SK-N-SH treated with all-trans-retinoic acid at 6 μM for 48 hours (cell line): Measurements from ENCODE around the gene KRTAP10-2.

ENCODE experiments used
- ATAC-seq: fragments of 200-7000 bp; cut with Tn5 transposase; 3 replicates; pipeline ENCODE4 v1.9.1; 2020; ENCODE audit warnings: mild to moderate bottlenecking, moderate library complexity
- ARNTL ChIP-seq: fragments of 450-650 bp; formaldehyde crosslinking; IDR thresholded peaks from 2 replicates; pipeline ENCODE4 v1.5.0; 2020; ENCODE audit warnings: low read depth, mild to moderate bottlenecking, moderate library complexity, borderline replicate concordance
- BACH2 ChIP-seq: fragments of 250-450 bp; sonication (Bioruptor Pico); IDR thresholded peaks from 2 replicates; pipeline ENCODE4 v1.9.0; 2021; ENCODE audit warnings: mild to moderate bottlenecking, borderline replicate concordance
- CREB5 ChIP-seq: fragments of 250-450 bp; sonication (Bioruptor Pico); IDR thresholded peaks from 2 replicates; pipeline ENCODE4 v1.5.1; 2020; ENCODE audit warnings: low read depth, mild to moderate bottlenecking, moderate library complexity
- CSDC2 ChIP-seq: fragments of 250-450 bp; sonication (Bioruptor Pico); IDR thresholded peaks from 2 replicates; pipeline ENCODE4 v1.5.0; 2020; ENCODE audit warnings: mild to moderate bottlenecking, moderate library complexity
- CSRNP3 ChIP-seq: fragments of 250-450 bp; sonication (Bioruptor Pico); IDR thresholded peaks from 2 replicates; pipeline ENCODE4 v1.5.1; 2021; ENCODE audit warnings: mild to moderate bottlenecking, moderate library complexity
- ESRRG ChIP-seq: fragments of 250-450 bp; sonication (Bioruptor Pico); IDR thresholded peaks from 2 replicates; pipeline ENCODE4 v1.6.1; 2021; ENCODE audit warnings: mild to moderate bottlenecking
- GLIS3 ChIP-seq: fragments of 250-450 bp; sonication (Bioruptor Pico); IDR thresholded peaks from 2 replicates; pipeline ENCODE4 v1.5.0; 2020; ENCODE audit warnings: mild to moderate bottlenecking, moderate library complexity
- ISL1 ChIP-seq: fragments of 250-450 bp; sonication (Bioruptor Pico); IDR thresholded peaks from 2 replicates; pipeline ENCODE4 v2.1.2; 2022; ENCODE audit warnings: mild to moderate bottlenecking, moderate library complexity
- OSR1 ChIP-seq: fragments of 250-450 bp; sonication (Bioruptor Pico); IDR thresholded peaks from 2 replicates; pipeline ENCODE4 v1.8.0; 2022; ENCODE audit warnings: moderate library complexity, mild to moderate bottlenecking, inconsistent platforms
- PATZ1 ChIP-seq: fragments of 250-450 bp; sonication (Bioruptor Pico); IDR thresholded peaks from 2 replicates; pipeline ENCODE4 v1.8.0; 2020; ENCODE audit warnings: mild to moderate bottlenecking, moderate library complexity, borderline replicate concordance
- PPARA ChIP-seq: fragments of 250-450 bp; sonication (Bioruptor Pico); IDR thresholded peaks from 2 replicates; pipeline ENCODE4 v1.5.0; 2020; ENCODE audit warnings: mild to moderate bottlenecking, borderline replicate concordance
- RARB ChIP-seq: fragments of 250-450 bp; sonication (Bioruptor Pico); IDR thresholded peaks from 2 replicates; pipeline ENCODE4 v1.8.0; 2021; ENCODE audit warnings: mild to moderate bottlenecking, moderate library complexity
- SNAI2 ChIP-seq: fragments of 250-450 bp; sonication (Bioruptor Pico); IDR thresholded peaks from 2 replicates; pipeline ENCODE4 v1.5.0; 2020; ENCODE audit warnings: mild to moderate bottlenecking, moderate library complexity
- TCF4 ChIP-seq: fragments of 250-450 bp; sonication (Bioruptor Pico); IDR thresholded peaks from 2 replicates; pipeline ENCODE4 v1.8.0; 2021; ENCODE audit warnings: mild to moderate bottlenecking, moderate library complexity, borderline replicate concordance
- TOX ChIP-seq: fragments of 250-450 bp; sonication (Bioruptor Pico); IDR thresholded peaks from 2 replicates; pipeline ENCODE4 v1.8.0; 2021; ENCODE audit warnings: mild to moderate bottlenecking, moderate library complexity, borderline replicate concordance
- TSHZ2 ChIP-seq: fragments of 250-450 bp; sonication (Bioruptor Pico); IDR thresholded peaks from 2 replicates; pipeline ENCODE4 v1.5.0; 2020; ENCODE audit warnings: mild to moderate bottlenecking, moderate library complexity
- ZC3H10 ChIP-seq: fragments of 250-450 bp; sonication (Bioruptor Pico); IDR thresholded peaks from 2 replicates; pipeline ENCODE4 v1.5.1; 2021; ENCODE audit warnings: mild to moderate bottlenecking, moderate library complexity
- ZFP3 ChIP-seq: fragments of 250-450 bp; sonication (Bioruptor Pico); IDR thresholded peaks from 2 replicates; pipeline ENCODE4 v1.5.0; 2020; ENCODE audit warnings: mild to moderate bottlenecking, moderate library complexity
- ZFP30 ChIP-seq: fragments of 450-650 bp; formaldehyde crosslinking; IDR thresholded peaks from 2 replicates; pipeline ENCODE4 v1.5.0; 2022; ENCODE audit warnings: mild to moderate bottlenecking, moderate library complexity
- ZNF565 ChIP-seq: fragments of 450-650 bp; formaldehyde crosslinking; conservative IDR thresholded peaks from 2 replicates; pipeline ENCODE4 v1.5.0; 2020; ENCODE audit warnings: low read depth, mild to moderate bottlenecking, moderate library complexity
- ZNF70 ChIP-seq: fragments of 450-650 bp; formaldehyde crosslinking; IDR thresholded peaks from 2 replicates; pipeline ENCODE4 v1.5.0; 2020; ENCODE audit warnings: mild to moderate bottlenecking, moderate library complexity

The KRTAP10-2 gene

GRCh38 chr21:44510109-44510507 lies 41.2 kb downstream of the KRTAP10-2 start:
- TF ChIP-seq SNAI2 (CRISPR knock-in tag) (no peak), PPARA (CRISPR knock-in tag) (no peak), ESRRG (CRISPR knock-in tag) (no peak), TOX (CRISPR knock-in tag) (no peak), TSHZ2 (CRISPR knock-in tag) (no peak), BACH2 (CRISPR knock-in tag) (no peak), ZNF70 (CRISPR knock-in tag) (no peak), ZFP3 (CRISPR knock-in tag) (no peak), CREB5 (CRISPR knock-in tag) (no peak), RARB (CRISPR knock-in tag) (no peak), ZFP30 (no peak), CSDC2 (CRISPR knock-in tag) (no peak), OSR1 (CRISPR knock-in tag) (no peak), PATZ1 (CRISPR knock-in tag) (no peak), ARNTL (CRISPR knock-in tag) (no peak), GLIS3 (CRISPR knock-in tag) (no peak), ZNF565 (no peak), ZC3H10 (CRISPR knock-in tag) (no peak), TCF4 (CRISPR knock-in tag) (no peak)
- no peak for ATAC-seq

- ATAC-seq, result peak; percentile 74
- TF ChIP-seq CSRNP3 (CRISPR knock-in tag), result no peak
Measured at GRCh38 chr21:44509539-44509938, 41.8 kb downstream of the KRTAP10-2 start.

GRCh38 chr21:44508711-44509445 lies 42.4 kb downstream of the KRTAP10-2 start:
- TF ChIP-seq ZNF70 (CRISPR knock-in tag) (no peak), ISL1 (CRISPR knock-in tag) (no peak)
- ATAC-seq, result no peak

GRCh38 chr21:44508426-44508710 lies 42.9 kb downstream of the KRTAP10-2 start:
- no peak for ATAC-seq
- TF ChIP-seq SNAI2 (CRISPR knock-in tag) (no peak), CSRNP3 (CRISPR knock-in tag) (no peak), ISL1 (CRISPR knock-in tag) (no peak), ARNTL (CRISPR knock-in tag) (no peak), PPARA (CRISPR knock-in tag) (no peak), ZC3H10 (CRISPR knock-in tag) (no peak), TOX (CRISPR knock-in tag) (no peak)
